ENCODE measurements around the gene NUDT14.

Gene NUDT14

GRCh38 chr14:105154476-105154871 is 26.6 kb downstream of the NUDT14 start:
- Histone ChIP-seq H3K36me3 (ENCODE audit: insufficient read depth, insufficient read length, low read length) (peaks cover 6% of the 10 kb centered on the region), H3K9me3 (ENCODE audit: insufficient read depth, low read length) (no peaks in the 10 kb centered on the region)

DNA sequence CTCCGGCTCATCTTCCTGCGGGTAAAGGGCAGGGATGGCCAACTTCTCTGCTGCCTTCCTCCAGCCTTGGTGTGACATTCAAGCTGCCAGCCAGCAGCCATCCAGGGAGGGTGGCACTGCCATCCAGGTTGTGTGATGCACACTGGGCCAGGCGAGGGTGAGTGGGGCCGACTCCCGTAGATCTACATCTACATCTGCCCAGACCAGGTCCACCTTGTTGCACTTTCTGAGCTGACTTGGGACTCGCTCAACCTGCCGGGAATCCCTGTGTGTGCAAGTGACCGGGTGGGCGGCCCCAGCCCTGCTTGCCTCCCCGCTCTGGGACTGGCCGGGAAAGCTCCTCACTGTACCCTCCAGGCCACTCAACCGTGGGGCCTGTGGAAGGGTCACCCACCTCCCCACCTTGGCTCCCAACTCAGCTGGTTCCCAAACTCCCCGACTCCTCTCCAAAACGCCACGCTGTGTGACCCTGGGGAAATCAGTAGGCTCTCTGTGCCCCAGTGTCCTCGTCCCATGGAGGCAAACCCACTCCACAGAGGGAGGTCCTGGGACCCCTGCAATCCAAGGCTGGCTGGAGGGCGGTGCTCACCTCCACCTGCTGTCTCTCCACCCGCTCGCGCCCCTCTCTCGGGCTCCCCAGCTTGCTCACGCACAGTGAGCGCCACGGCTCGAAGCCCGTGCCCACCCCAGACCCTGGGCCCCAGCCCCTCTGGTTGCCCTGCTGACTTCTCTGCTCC is 27.2 kb downstream of the NUDT14 start:
- Histone ChIP-seq H3K27me3 (ENCODE audit: insufficient read depth, insufficient read length) (no peaks in the 10 kb centered on the region), H3K4me1 (ENCODE audit: insufficient read depth, insufficient read length) (peaks cover 5% of the 10 kb centered on the region), H3K4me3 (ENCODE audit: insufficient read length, low read depth) (no peak overlapping the region), H3K9me3 (ENCODE audit: insufficient read depth, low read length) (no peaks in the 10 kb centered on the region), H3K36me3 (ENCODE audit: insufficient read depth, insufficient read length, low read length) (peaks cover 6% of the 10 kb centered on the region), H3K9ac (ENCODE audit: insufficient read length, low read depth) (no peak overlapping the region)
- no peak for DNase-seq (ENCODE audit: low read depth, low spot score)
- TF ChIP-seq SUZ12 (IDR thresholded peaks at IDR 0.05; ENCODE audit: extremely low read depth, insufficient read depth, insufficient read length), result no peak
- TF ChIP-seq YY1 (IDR thresholded peaks at IDR 0.05; ENCODE audit: insufficient read depth, insufficient read length), result no peak
- TF ChIP-seq ZNF274 (IDR thresholded peaks at IDR 0.05; ENCODE audit: low read depth, low read length), result no peak

More at GRCh38 chr14:105154476-105154871, 26.6 kb downstream of the NUDT14 start:
- H3K9ac ChIP-seq (ENCODE audit: insufficient read length, low read depth), result no peak overlapping the region
- DNase-seq (ENCODE audit: low read depth, low spot score), result no peak
- H3K4me3 ChIP-seq (ENCODE audit: insufficient read length, low read depth), result no peak overlapping the region
- TF ChIP-seq SUZ12 (IDR thresholded peaks at IDR 0.05; ENCODE audit: extremely low read depth, insufficient read depth, insufficient read length) (no peak), YY1 (IDR thresholded peaks at IDR 0.05; ENCODE audit: insufficient read depth, insufficient read length) (no peak), ZNF274 (IDR thresholded peaks at IDR 0.05; ENCODE audit: low read depth, low read length) (no peak)
- H3K4me1 ChIP-seq (ENCODE audit: insufficient read depth, insufficient read length), result peaks cover 5% of the 10 kb centered on the region
- no peaks in the 10 kb centered on the region for H3K27me3 ChIP-seq (ENCODE audit: insufficient read depth, insufficient read length)

DNA sequence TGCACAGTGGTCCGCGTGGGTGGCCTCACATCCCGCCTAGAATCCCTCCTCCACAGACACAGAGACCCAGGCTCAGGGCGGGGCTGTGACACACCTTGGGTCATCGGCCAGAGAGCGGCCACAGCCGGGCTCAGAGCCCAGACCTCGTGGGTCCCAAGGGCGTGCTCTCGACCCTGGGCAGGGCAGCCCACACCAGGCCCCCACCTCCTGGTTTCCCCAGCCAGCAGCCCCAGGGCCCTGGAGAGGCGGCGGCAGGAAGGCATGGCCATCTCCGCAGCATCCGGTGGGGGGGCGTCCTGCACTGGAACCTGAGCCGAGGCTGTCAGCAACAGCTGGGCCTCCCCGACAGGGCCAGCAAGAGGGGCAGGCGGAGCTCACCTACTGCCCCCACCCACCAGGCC is 27.8 kb downstream of the NUDT14 start:
- TF ChIP-seq YY1 (IDR thresholded peaks at IDR 0.05; ENCODE audit: insufficient read depth, insufficient read length) (no peak), SUZ12 (IDR thresholded peaks at IDR 0.05; ENCODE audit: extremely low read depth, insufficient read depth, insufficient read length) (no peak), ZNF274 (IDR thresholded peaks at IDR 0.05; ENCODE audit: low read depth, low read length) (no peak)
- Histone ChIP-seq H3K9me3 (ENCODE audit: insufficient read depth, low read length) (no peaks in the 10 kb centered on the region), H3K4me1 (ENCODE audit: insufficient read depth, insufficient read length) (peaks cover 2% of the 10 kb centered on the region), H3K27me3 (ENCODE audit: insufficient read depth, insufficient read length) (no peaks in the 10 kb centered on the region), H3K4me3 (ENCODE audit: insufficient read length, low read depth) (no peak overlapping the region), H3K36me3 (ENCODE audit: insufficient read depth, insufficient read length, low read length) (peaks cover 6% of the 10 kb centered on the region), H3K9ac (ENCODE audit: insufficient read length, low read depth) (no peak overlapping the region)
- DNase-seq (ENCODE audit: low read depth, low spot score), result no peak

- H3K36me3 ChIP-seq (ENCODE audit: insufficient read depth, insufficient read length, low read length), result peaks cover 10% of the 10 kb centered on the region
- no peaks in the 10 kb centered on the region for H3K9me3 ChIP-seq (ENCODE audit: insufficient read depth, low read length)
- peaks cover 2% of the 10 kb centered on the region for H3K4me1 ChIP-seq (ENCODE audit: insufficient read depth, insufficient read length)
- H3K4me3 ChIP-seq (ENCODE audit: insufficient read length, low read depth), result no peak overlapping the region
- H3K9ac ChIP-seq (ENCODE audit: insufficient read length, low read depth), result no peak overlapping the region
- TF ChIP-seq SUZ12 (IDR thresholded peaks at IDR 0.05; ENCODE audit: extremely low read depth, insufficient read depth, insufficient read length) (no peak), YY1 (IDR thresholded peaks at IDR 0.05; ENCODE audit: insufficient read depth, insufficient read length) (no peak), ZNF274 (IDR thresholded peaks at IDR 0.05; ENCODE audit: low read depth, low read length) (no peak)
- DNase-seq (ENCODE audit: low read depth, low spot score), result no peak
- no peaks in the 10 kb centered on the region for H3K27me3 ChIP-seq (ENCODE audit: insufficient read depth, insufficient read length)
These were observed 28.3 kb downstream of the NUDT14 start for GRCh38 chr14:105152794-105153241.

- no peaks in the 10 kb centered on the region for H3K9me3 ChIP-seq (ENCODE audit: insufficient read depth, low read length)
- no peak overlapping the region for H3K9ac ChIP-seq (ENCODE audit: insufficient read length, low read depth)
- peaks cover 11% of the 10 kb centered on the region for H3K36me3 ChIP-seq (ENCODE audit: insufficient read depth, insufficient read length, low read length)
- no peak for DNase-seq (ENCODE audit: low read depth, low spot score)
- no peak overlapping the region for H3K4me3 ChIP-seq (ENCODE audit: insufficient read length, low read depth)
- TF ChIP-seq YY1 (IDR thresholded peaks at IDR 0.05; ENCODE audit: insufficient read depth, insufficient read length), result no peak
- no peak for TF ChIP-seq ZNF274 (IDR thresholded peaks at IDR 0.05; ENCODE audit: low read depth, low read length)
- no peak for TF ChIP-seq SUZ12 (IDR thresholded peaks at IDR 0.05; ENCODE audit: extremely low read depth, insufficient read depth, insufficient read length)
- no peaks in the 10 kb centered on the region for H3K27me3 ChIP-seq (ENCODE audit: insufficient read depth, insufficient read length)
- peaks cover 2% of the 10 kb centered on the region for H3K4me1 ChIP-seq (ENCODE audit: insufficient read depth, insufficient read length)
These were observed 29.0 kb downstream of the NUDT14 start for GRCh38 chr14:105151838-105152793.

GRCh38 chr14:105151084-105151837 is 29.9 kb downstream of the NUDT14 start:
- no peak for TF ChIP-seq SUZ12 (IDR thresholded peaks at IDR 0.05; ENCODE audit: extremely low read depth, insufficient read depth, insufficient read length)
- TF ChIP-seq YY1 (IDR thresholded peaks at IDR 0.05; ENCODE audit: insufficient read depth, insufficient read length), result no peak
- TF ChIP-seq ZNF274 (IDR thresholded peaks at IDR 0.05; ENCODE audit: low read depth, low read length), result no peak
- no peak for DNase-seq (ENCODE audit: low read depth, low spot score)
- Histone ChIP-seq H3K27me3 (ENCODE audit: insufficient read depth, insufficient read length) (no peaks in the 10 kb centered on the region), H3K36me3 (ENCODE audit: insufficient read depth, insufficient read length, low read length) (peaks cover 20% of the 10 kb centered on the region), H3K9me3 (ENCODE audit: insufficient read depth, low read length) (no peaks in the 10 kb centered on the region), H3K4me3 (ENCODE audit: insufficient read length, low read depth) (no peak overlapping the region), H3K9ac (ENCODE audit: insufficient read length, low read depth) (no peak overlapping the region), H3K4me1 (ENCODE audit: insufficient read depth, insufficient read length) (peaks cover 2% of the 10 kb centered on the region)
